Left renal pelvis (tissue), 4 donors: ENCODE results near the gene ZNF248. TPM values are rescaled to one million over a fixed set of nuclear protein-coding genes. Genes with fewer than 3 reads are reported as not detected.
"Not testable (repeated sequence)": the region's sequence is repeated elsewhere in the genome, so short reads cannot be mapped to it uniquely, and the experiment has no call there.

Source experiments
- DNase-seq, 4 donors: peaks; one replicate each; pipeline ENCODE4 v3.0.0-alpha.2; 2013; ENCODE audit warnings: low read depth in 4 of 4, low spot score in 3 of 4
- polyA plus RNA-seq, 4 donors: library from polyadenylated mRNA; unstranded; fragments of 120-200 nt; gene quantifications; one replicate each; pipeline ENCODE4 v1.2.1, GENCODE V29; 2013; ENCODE audit not compliant: insufficient read length in 4 of 4

Gene ZNF248
- 10 to 100 TPM; 28.2 to 39.3 (median 35.0) TPM for polyA plus RNA-seq

DNA sequence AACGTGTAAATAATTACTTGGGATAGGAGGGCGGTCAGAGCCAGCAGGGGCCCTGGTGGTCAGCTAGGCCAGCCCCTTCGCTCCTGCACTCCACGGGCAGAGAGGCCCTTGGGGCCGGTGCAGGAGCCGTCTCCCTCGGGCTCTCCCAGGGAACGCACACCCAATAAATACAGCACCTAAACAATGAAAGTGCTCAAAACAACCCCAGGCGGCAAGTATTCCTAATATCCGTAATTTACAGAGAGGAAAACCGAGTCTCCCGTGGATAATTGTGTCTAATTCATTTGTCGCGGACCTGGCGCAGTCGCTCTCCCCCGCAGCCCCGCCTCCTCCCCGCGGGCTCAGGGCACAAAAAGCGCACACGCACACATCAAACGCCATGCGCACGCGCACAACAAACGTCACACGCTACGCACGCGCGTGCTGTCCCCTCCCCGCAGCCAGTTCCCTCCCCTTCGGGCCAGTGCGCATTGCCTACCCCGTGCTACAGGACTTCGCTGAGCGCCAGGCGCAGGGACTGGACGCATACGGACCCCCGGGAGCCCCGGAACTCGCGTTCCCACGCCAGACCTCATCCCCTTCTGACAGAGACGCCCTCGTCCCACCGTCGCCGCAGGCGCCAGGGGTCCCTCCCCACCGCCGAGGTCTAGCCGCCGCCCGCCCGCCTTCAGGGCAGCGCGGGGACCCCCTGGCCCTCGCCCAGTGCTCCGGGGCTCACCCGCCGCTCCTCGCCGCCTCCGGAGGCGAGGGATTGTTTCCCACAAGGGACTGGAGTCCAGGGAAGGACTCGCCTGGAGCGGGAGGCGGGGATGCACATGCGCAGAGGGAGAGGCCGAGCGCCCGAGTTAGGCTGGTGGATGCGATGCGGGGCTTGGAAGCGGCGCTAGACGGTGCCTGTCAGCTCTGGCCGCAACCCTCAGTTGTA is at the start of gene ZNF248:
ZNF248 (minus strand) TSS at position 324 of the 925 bp plus-strand sequence. CDS start 1,300 bp downstream, outside the sequence.
- peak; percentile 94 to 95 (median 95) for DNase-seq

DNA sequence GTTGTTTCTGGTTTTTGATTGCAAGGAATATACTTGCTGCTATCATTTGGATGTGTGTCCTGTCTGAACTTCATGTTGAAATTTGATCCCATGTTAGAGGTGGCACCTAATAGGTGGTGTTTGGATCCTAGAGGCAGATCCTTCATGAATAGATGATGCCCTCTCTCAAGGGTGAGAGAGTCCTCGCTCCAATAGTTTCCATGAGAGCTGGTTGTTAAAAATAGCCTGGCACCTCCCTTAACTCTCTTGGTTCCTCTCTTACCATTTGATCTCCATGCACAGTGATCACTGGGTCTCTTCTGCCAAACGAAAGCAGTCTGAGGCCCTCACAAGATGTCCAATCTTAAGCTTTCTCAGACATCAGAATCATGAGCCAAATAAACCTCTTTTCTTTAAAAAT is 49.0 kb upstream of the ZNF248 start:
- no peak for DNase-seq

DNA sequence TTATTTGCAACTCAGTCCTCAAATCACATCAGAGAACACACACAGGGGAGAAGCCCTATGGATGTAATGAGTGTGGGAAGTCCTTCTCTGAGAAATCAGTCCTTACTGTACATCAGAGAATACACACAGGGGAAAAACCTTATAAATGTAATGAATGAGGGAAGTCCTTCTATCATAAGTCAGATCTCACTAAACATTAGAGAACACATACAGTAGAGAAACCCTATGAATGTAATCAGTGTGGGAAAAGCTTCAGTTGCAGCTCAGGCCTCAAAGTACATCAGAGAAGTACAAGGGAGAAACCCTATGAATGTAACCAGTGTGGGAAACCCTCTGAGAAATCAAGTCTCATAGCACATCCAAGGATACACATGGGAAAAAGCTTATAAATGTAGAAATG is 39.0 kb upstream of the ZNF248 start:
- DNase-seq = no peak

DNA sequence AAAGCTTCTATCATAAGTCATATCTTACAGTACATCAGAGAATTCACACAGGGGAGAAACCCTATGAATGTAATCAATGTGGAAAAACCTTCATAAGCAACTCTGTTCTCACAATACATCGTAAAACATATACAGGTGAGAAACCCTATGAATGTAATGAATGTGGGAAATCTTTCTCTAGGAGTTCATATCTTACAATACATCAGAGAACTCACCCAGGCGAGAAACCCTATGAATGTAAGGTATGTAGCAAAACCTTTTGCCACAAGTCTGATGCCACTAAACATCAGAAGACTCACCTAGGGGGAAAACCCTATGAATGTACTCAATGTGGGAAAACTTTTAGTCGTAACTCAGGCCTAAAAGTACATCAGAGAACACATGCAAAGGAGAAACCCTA is 38.3 kb upstream of the ZNF248 start:
- no peak for DNase-seq

DNA sequence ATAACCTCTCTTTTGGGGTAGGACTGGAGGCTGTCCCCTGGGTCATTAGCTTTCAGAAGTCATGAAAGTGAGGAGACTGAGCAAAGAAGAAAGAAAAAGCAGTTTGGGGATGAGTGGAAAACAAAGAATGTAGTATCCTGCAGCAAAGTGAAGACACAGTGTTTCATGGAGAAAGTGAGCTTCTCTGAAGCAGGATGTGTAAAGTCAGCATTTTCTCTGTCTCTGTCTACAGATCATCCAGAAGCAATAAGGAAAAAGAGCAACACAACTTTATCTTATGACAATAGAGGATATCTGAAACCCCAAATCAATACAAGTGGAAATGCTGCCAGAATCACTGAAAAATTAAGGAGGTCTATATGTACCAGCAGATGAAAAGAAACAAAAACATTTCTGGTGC is 28.4 kb upstream of the ZNF248 start:
- no peak for DNase-seq

DNA sequence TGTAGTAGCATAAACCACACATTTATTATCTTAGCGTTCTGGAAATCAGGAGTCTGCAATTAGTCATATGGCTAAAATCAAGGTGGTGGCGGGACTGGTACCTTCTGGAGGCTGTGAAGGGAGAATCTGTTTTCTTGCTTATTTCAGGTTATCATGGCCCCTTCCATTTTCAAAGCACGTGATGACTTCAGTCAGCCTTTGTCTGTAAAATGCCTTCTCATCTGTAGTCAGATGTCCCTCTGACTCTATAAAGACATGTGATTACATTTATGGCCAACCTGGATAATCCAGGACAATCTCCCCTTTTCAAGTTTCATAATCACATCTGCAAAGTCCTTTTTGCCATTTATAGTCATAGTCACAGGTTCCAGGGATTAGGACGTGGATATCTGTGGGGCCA is 15.5 kb upstream of the ZNF248 start:
- DNase-seq = no peak

DNA sequence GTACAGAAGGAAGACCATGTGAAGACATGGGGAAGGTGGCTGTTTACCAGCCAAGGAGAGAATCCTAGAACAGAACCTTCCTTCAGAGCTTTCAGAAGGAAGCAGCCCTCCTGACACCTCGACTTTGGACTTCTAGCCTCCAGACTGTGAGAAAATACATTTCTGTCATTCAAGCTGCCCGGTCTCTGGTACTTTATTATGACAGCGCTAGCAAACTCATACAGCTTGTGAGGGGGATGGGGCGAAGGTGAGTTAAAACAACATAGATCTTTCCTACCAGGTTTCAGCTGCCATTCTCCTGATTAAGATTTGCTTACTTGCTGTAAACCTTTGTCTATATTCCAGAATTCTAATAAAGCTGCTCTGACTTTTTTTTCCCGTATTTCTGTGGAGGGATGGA is 14.9 kb upstream of the ZNF248 start:
- no peak for DNase-seq

DNA sequence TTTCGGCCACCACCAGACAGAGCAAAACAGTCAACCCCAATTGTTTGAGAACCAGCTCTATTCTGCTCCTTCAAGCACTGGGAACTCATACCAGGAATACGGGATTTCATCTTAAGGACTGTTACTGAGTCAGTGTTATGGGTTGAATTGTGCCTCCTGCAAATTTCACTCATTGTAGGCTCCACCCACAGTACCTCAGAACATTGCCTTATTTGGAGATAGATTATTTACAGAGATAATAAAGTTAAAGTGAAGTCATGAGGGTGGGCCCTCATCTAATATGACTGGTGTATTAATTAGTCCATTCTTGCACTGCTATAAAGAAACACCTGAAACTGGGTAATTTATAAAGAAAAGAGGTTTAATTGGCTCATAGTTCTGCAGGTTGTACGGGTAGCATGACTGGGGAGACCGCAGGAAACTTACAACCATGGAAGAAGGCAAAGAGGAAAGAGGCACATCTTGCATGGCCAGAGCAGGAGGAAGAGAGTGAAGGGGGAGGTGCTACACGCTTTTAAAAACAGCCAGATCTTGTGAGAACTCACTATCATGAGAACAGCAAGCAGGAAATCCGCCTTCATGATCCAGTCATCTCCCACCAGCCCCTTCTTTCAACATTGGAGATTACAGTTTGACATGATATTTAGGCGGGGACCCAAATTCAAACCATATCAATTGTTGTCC is 14.3 kb upstream of the ZNF248 start:
- DNase-seq = no peak

DNA sequence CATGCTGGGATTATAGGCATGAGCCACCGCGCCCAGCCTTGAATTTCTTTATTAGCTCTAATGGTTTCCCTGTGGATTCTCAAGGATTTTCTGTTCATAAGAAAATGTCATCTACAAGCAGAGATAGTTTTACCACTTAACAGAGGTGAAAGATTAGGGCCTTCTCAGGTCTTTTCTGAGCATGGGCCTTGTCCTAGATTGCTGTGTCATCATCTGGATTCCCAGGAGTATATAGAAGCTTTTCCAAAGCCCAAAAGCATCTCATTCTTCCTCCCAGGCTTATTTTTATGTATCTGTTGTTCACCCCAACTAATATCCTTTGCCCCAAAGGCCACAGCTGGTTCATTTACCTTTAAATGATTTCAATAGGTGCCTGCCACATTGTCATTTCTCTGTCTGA is 13.7 kb upstream of the ZNF248 start:
- DNase-seq = no peak

DNA sequence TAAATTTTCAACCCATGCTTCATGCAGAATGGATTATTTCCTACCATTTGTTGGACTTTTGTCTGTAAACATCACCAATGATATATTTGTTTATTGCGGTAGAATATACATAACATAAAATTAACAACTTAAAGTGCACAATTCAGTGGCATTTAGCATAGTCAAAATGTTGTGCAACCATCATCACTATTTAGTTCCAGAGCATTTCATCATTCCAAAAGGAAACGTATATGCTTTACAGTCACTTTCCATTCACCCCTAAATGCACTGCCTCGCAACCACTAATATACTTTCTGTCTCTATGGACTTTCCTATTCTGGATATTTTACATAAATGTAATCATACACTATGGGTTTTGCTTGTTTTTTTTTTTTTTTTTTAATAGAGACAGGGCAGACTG is 11.4 kb upstream of the ZNF248 start:
- no peak for DNase-seq

DNA sequence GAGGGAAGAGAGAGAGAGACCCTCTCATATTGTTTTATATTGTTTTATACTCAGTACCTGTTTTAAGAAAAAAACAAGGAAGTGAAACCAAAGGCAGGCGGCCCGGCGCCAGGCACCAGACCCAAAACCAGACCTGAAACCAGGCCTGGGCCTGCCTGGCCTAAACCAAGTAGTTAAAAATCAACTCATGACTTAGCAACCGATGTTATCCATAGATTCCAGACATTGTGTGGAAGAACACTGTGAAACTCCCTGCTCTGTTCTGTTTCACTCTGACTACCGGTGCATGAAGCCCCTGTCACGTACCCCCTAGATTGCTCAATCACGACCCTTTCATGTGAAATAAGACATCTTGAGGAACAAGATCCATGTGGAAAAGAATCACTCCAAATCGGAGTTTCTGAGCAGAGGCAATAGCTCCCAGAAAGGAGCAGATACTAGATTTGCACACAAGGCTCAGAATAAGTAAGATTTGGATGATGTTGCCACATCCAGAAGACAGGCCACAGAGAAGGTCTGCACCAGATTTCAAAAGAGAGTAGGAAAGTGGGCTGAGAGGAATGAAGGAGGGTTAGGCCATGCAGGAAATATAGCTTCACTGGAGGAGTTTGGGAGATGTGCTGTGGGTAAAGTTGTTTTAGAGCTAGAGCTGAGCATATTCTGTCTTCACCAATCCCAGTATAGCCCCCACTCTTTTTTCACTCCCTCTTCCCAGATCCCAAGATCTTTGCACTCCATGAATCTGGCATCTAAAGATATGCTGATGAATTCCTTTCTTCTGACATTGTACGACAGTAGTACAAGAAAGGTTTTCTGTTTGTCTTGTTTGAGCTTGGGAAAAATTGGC is 8.8 kb upstream of the ZNF248 start:
- DNase-seq = no peak

DNA sequence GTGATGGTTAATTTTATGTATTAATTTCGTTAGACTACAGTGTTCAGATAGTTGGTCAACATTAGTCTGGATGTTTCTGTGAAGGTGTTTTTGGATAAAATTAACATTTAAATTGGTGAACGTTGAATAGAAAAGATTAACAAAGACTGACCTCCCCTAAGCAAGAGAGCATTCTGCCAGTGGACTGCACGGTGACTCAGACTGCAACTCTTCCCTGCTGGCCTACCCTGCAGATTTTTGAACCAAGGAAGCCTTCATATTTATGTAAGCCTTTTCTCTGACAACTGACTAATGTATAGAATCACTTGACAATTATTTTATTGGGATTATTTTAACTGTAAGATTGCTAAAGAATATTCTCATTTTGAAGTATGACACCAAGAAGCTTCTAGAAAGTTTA is 7.9 kb upstream of the ZNF248 start:
- DNase-seq = no peak

DNA sequence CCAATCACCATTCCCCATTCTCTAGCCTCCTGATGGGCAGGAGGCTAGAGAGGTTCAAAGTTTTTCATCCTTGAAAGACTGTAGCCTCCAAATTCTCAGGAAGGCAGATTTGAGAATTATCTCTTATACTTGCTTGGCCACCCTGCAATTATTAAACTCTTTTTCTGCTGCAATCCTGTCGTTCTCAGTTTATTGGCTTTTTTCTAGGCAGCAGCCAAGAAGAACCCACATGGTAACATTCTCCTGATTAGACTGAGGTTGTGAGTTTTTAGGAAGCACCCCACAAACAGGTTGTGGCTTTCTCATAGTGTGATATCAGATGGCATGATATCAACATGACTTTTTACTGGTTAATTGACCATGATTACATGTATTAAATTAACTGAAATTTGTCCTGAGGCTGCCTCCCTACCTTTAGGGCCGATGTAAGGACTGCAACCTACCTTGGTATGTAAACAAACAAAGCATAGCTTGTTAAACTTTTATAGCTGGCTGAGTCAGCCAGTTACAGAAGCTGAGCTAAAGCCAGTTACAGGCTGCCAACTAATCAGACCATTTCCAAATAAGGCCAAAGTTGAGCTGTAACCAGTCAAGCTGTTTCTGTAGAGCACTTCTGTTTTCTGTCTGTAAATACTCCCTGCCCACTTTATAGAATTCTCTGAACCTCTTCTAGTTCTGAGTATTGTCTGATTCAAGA is 3.2 kb upstream of the ZNF248 start:
- no peak for DNase-seq

DNA sequence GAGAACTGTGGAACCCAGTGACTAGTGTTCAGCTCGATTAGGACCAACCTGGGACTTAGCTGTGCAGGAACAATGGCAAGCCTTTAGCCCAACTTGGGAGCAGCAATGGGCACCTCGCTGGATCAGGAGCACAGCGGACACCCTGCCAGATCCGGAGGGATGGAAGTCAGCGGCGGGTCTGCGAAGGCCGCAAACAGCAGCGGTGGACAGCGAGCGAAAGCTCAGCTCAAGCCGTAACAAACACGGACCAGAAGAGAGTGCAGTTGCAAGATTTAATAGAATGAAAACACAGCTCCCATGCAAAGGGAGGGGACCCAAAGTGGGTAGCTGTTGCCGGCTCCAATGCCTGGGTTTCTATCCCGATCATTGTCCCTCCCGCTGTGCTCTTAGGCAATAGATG is 1.9 kb upstream of the ZNF248 start:
- DNase-seq = not testable (repeated sequence)

DNA sequence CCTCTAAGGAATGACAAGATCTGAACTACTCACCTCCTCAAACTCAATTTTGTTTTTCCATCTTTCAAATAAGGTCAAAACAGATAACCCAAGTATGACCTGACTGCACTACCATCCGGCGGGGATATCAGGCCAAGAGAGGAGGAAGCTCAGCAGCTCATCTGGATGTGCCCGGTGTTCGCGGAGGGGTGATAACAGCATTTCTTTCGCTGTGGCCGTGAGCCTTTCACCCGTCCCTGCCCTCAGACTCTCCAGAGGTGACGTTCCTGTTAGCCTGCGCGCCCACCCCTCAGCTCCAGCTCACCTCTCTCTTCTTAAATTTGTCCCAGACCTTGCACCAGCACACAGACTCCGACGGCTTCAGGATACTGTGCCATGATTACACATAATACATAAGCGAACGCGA is 526 bp downstream of the ZNF248 start:
- DNase-seq = peak; percentile 6 to 25 (median 19)

DNA sequence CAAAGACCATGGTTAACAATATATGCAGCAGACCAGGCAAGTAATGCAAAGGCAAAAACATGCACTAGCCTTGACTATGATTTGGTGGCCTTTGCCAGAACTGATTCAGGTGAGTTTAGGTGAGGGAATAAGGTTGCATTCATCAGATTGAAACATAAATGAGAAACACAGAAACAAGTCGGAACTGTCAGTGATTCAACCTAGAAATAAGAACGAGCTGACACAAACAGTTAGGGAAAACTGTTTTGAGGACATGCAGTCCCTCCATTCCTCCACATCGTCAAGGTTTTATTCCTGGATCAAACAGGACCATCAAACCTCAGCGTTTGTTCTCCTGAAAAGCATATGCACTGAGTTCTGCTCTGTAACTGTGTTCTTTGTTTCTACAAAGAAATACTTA is 1.8 kb downstream of the ZNF248 start:
- DNase-seq = no peak

DNA sequence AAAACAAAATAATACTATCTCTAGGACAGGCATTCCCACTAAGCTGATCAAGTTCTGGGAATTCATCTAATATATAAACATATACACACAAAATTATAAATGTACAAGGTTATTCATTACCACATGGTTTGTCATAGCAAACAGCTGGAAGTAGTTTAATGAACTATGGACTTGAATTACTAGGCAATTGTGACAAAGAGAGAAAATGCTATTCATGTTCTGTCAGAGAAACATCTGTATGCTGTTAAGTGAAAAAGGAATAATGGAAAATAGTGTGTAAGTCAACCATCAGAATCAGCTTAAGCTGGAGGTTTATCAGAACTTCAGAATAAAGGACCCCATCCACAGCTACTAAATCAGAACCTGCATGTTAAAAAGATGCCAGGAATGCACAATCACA is 2.8 kb downstream of the ZNF248 start:
- no peak for DNase-seq

DNA sequence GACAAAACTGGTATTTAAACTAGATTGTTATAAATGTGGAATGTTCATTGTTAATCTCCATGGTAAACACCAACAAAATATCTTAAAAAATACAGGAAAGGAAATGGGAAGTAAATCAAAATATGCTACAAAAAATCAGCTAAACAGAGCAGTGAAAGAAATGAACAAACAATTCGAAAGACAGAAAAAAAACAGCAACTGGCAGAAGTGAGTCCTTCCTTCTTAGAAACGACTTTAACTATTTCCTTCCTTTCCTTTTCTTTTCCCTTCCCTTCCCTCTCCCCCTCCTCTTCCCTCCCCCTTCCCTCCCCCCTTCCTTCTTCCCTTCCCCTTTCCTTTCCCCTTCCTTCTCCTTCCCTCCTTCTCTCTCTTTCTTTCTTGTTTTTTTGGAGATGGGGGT is 12.8 kb downstream of the ZNF248 start:
- DNase-seq = no peak

DNA sequence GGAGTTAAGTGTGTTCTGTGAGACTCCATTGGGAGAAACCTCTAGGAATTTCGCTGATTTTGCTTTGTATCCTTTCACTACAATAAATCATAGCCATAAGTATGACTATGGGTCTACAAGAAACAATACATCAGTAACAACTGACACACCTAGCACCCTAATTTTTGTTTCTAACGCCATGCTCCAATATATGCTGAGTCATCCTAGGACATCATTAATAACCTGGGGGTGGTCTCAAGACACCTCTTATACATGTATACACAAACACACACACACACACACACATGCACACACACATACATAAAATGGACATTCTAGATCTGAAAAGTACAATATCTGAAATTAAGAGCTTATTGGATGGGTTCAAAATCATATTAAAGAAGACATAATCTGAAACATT is 18.2 kb downstream of the ZNF248 start:
- DNase-seq = no peak
